DMS53 treated with DMSO at 0.1 percent for 48 hours (cell line): ENCODE results near the gene ITGA3.

Experiments
- DNase-seq: peaks from one replicate; lab custom pipeline; 2025; ENCODE audit not compliant: unreplicated experiment; lab: John Stamatoyannopoulos, UW

ITGA3 gene

GRCh38 chr17:50106393-50107131, 50.7 kb downstream of the ITGA3 start:
- no peak for DNase-seq

GRCh38 chr17:50107790-50108414, 52.0 kb downstream of the ITGA3 start:
- DNase-seq: no peak

GRCh38 chr17:50108556-50108955, 52.6 kb downstream of the ITGA3 start:
- no peak for DNase-seq

GRCh38 chr17:50109207-50109606, 53.3 kb downstream of the ITGA3 start:
- no peak for DNase-seq

GRCh38 chr17:50109785-50110184, 53.9 kb downstream of the ITGA3 start:
- DNase-seq: no peak

GRCh38 chr17:50110591-50111349, 54.9 kb downstream of the ITGA3 start:
- DNase-seq: no peak

GRCh38 chr17:50111673-50112655, 56.1 kb downstream of the ITGA3 start:
- no peak for DNase-seq

GRCh38 chr17:50112694-50113093, 56.8 kb downstream of the ITGA3 start:
- no peak for DNase-seq

GRCh38 chr17:50113624-50114320, 57.9 kb downstream of the ITGA3 start:
- no peak for DNase-seq

- no peak for DNase-seq
These were observed 58.5 kb downstream of the ITGA3 start for GRCh38 chr17:50114401-50114800.

- DNase-seq: peak; percentile 55
These were observed 59.0 kb downstream of the ITGA3 start for GRCh38 chr17:50114849-50115357.

GRCh38 chr17:50115756-50116155, 59.8 kb downstream of the ITGA3 start:
- no peak for DNase-seq

- peak; percentile 61 for DNase-seq
These were observed 61.5 kb downstream of the ITGA3 start for GRCh38 chr17:50117202-50118051.

GRCh38 chr17:50118076-50118827, 62.3 kb downstream of the ITGA3 start:
- no peak for DNase-seq

GRCh38 chr17:50118828-50119218, 62.9 kb downstream of the ITGA3 start:
- DNase-seq: no peak

GRCh38 chr17:50120475-50121253, 64.8 kb downstream of the ITGA3 start:
- DNase-seq: no peak

- no peak for DNase-seq
These were observed 67.0 kb downstream of the ITGA3 start for GRCh38 chr17:50122945-50123344.
